HL-60/S4 treated with retinoic acid at 250 ng/mL for 4 days and 3 days (cell line): Measurements from ENCODE around the gene MLC1.

Experiments used
- in situ Hi-C: fragments of 300-500 bp; cut with MboI; formaldehyde crosslinking; loops from 2 replicates; pipeline ENCODE4 v1.7.0; 2022; ENCODE audit warnings: low sequenced_read_pairs

The MLC1 gene

DNA sequence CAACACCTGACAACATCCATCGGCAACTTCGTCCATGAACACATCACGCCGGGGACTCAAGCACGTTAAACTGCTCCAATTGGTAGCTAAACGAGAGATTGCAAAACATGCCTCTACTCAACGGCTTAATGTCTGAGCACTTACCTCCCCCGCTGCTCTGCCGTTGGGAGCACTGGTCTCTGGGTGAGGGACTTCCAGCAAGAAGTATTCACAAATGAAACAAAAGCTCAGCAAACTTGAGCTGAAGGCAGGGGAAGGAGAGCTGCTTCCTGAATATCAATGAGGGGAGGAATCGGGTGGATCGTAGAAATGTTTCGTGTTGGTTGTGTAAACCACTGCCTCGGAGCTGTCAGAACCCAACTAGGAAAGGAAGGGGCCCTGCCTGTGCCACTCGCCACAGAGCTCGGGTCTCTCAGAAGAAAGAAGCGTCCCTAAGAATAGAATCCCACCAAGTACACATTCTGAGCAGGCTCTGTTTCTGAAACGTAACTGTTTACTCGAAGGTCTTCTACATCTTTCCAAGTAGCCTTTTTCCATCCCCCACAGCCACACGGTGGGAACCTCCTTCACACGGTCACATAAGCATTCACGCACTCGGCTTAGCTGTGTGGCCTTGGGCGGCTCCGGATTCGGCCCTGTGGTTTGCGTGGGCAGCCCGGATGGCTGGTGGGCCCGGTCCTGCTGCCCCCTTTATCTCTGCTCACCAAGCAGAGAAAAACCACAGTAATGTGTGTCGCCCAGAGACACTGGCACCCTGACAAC lies at the start of gene MLC1:
Gene MLC1 (minus strand): TSS at position 216 of the 762 bp plus-strand sequence. CDS start 524 bp downstream, outside the sequence.
- in situ Hi-C loops, result no loop called here

DNA sequence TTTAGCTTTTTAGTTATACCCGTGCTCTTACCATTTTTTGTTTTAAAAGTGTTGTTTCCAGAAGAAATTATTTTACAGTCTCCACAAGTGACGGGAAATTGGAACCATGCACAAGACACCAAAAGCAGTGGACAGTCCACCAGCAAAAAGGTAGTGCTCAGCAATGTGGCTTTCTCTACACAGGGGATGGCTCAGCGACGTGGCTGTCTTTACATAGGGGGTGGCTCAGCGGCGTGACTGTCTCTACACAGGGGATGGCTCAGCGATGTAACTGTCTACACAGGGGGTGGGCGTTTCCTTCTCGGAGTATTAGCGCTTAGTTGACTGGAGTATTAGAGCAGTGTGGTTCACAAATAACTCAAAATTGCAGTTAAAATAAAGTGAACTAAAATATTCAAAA lies 49.3 kb upstream of the MLC1 start:
- in situ Hi-C loops, result no loop called here

DNA sequence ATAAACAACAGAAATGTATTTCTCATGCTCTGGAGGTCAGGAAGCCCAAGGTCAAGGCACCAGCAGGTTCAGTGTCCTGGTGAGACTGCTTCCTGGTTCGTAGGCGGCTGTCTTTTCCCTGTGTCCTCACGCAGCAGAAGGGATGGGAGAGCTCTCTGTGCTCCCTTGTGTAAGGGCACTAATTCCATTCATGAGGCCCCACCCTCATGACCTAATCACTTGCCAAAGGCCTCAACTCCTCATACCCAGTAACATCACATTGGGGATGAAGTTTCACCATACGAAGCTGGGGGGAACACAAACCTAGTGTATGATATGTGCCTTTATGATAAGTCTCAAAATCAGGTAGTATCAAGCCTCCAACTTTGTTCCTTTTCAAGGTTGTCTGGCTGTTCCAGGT lies 46.7 kb upstream of the MLC1 start:
- in situ Hi-C loops, result no loop called here

DNA sequence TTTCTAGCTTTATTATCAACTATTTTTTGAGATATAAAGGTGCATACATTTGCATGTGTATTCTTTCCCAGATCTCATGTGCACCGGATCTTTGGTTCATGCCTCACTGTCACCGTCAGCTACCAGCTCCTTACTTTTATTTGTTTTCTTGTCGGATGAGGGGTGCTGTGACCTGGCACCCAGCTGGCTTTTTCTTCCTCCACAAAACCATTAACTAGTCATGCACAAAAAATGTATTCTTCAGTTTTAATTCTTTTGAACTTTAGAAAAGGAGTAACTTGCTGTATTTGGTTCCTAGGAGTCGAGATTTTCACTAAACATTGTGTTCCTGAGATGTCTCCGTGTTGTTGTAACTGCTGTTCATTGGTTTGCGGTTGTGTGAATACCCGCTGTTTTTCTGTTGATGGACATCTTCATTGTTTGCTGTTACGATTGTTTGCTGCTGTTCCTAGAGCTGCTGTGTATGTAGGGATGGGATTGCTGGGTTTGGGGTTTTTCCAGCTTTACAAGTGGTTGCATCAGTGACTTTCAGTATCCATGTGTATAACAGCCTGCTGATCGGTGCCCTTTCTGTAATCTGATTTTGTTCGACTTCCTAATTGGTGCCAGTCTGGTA lies 44.0 kb upstream of the MLC1 start:
- in situ Hi-C loops, result no loop called here

DNA sequence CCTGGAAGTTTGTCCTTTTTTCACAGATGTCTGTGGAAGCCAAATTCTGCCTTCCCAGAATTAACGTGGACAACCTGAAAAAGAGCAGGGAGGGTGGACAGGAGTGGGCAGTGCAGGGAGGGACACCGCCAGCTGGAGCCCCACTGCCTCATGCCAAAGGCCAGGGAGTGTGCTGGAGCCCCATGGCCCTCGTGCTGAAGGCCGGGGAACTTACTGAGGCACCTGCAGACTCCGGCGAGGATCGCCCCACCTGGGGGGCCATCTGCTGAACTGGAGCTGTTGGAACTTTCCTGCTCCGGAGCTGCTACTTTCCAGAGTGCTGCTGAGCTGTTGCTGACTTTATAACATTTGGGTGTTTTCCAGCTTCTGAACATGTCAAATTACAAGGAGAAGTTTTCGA lies 39.8 kb upstream of the MLC1 start:
- in situ Hi-C loops, result no loop called here

DNA sequence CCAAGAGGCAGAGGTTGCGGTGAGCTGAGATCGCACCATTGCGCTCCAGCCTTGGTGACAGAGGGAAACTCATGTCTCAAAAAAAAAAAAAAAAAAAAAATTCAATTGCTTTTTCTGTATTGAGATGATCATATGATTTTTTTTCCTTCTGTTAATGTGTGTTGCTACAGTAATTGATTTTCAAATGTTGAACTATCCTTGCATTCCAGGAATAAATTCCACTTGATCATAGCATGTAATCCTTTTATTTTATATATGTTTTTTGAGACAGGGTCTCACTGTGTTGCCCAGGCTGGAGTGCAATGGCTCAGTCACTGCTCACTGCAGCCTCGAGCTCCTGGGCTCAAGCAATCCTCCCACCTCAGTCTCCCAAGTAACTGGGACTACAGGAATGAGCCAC lies 37.9 kb upstream of the MLC1 start:
- in situ Hi-C loops, result no loop called here

DNA sequence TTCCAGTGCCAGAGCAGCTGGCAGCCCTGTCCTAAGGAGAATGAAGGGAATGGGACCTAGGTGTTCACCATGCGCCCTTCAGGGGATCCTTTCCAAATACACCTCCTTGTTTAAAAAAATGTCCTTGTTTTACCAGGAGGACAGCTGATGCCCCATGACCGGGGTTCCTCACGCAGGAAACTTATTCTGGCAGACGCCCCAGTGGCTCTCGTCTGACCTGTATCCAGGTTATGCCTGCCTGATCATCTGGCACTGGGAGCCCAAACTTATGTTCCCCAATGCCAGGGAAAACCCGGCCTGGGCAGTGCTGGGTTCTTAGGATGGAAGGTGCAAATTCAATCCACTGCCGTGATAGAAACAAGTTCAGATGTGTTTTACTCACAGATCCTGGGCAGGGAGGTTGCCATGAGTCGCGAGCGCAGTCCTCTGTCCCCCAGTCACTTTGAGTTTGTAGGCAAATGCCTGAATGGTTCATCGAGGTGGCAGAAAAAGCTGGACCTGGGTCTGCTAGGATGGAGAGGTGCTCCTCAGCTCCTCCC lies 36.0 kb upstream of the MLC1 start:
- in situ Hi-C loops, result no loop called here

DNA sequence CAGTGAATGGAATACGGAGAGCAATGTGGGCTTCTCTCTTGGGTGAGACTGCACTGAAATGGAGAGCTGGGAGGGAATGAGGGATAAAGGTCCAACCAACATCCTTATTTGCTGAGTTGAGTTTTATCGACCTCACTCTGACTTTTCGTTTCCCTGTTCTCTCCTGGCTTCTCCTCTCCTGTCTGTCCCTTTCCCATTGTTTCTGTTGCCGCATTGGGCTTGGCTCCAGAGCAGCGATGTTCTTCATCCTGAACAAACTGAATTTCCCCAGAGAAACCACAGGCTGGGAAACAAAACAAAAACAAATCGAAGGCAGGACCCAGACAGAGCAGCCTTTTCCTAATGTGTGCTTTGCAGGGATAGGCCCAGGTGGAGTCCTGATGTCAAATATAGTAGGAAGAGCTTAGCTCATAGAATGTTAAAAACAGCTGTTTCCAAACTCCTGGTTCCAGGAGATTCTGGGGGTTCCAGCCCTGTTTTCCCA lies 34.6 kb upstream of the MLC1 start:
- in situ Hi-C loops, result no loop called here

DNA sequence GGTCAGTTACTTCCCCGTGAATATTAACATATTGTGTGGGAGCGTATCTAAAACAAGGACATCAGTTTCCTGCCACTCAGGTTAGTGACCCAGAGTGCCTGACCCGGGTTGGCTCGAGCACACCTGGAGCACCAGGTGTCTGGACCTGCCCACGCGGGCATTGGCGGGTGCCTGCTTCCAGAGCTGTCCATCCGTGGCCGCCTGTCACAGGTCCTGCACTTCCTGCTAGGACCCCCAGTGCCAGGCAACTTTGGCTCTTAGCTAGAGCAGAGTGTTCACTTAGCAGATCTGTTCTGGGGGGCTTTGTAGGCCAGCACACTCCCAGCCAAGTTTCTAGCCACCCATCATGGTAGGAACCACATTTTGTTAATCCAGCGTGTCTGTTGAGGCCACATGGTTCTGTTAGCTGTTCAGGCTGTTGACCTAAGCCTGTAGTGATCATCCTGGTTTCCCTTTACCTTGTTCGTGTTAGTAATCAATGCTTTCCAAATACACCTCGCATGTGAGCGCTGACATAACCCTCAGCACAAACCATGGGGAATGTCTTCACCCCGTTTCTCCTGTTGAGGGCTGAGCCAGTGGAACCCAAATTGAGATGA lies 34.0 kb upstream of the MLC1 start:
- in situ Hi-C loops, result no loop called here

DNA sequence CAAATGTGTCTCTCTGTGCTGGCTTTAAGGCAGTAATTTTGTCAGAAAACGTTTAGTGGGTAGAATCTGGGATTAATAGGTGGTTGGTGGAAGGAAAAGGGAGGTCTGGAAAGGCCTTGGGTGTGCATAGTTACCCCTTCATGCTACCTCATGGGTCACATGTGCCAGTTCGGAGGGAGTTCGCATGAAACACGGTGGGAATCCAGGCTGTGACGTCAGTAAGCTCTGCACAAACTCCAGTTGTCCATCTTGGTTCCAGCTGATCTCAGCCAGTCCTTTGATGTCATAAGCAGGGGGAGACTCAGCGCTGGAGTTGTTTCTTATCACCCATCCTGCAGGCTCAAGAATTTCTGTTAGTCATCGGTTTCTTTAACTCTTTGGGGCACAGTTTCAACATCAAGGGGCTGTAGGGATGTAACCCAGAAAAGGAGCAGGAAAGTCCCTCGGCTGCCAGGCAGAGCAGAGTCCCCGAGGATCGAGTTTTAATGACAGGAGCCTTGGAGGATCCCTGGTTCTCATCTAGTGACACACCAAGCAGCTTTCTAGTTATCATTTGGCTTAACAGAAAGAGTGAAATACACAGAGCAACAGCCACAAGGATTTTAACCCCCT lies 33.4 kb upstream of the MLC1 start:
- in situ Hi-C loops, result no loop called here

DNA sequence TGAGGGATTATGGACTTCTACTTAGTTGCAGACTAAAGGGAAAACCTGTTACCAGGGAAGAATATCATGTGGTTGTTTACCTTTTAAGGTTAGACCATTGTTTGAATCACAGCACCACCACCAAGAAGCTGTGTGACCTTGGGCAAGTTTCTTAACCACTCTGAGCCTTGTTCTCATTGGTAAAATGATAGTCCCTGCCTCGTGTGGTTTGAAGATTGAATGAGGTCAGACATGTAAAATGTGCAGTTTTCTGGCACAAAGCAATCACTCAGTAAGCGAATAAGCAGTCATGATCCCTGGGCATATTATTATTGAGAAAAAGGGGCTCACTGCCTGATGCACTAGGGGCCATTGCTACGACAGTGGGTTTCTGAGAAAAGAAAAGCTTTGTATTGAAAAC lies 32.9 kb upstream of the MLC1 start:
- in situ Hi-C loops, result no loop called here

DNA sequence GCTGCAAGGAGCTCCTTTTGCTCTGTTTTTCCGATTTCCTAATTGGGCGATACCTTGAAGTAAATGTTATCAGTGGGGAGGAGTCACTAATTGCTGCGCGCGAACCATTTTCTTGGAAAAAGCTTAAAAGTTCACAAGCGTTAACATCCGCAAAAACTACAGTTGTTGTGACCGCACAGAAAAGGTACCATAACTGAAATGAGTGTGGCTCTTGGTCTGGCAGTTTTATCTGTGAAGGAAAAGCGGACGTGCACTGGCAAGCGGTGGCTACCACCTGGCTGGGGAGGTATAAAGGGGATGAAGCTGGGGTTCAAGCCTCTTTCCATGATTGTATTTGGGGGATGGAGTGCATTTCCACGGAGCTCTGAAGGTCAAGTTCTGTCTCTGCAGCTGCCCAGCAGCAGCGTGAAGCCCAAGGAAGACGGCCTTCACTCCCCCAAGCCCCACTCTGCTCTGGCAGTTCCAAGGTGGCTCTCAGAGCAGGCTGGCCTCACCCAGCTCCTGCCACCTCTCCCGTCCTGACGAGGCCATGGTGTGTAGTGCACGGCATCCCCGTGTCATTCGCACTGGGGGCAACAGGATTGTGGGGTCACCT lies 32.0 kb upstream of the MLC1 start:
- in situ Hi-C loops, result no loop called here

DNA sequence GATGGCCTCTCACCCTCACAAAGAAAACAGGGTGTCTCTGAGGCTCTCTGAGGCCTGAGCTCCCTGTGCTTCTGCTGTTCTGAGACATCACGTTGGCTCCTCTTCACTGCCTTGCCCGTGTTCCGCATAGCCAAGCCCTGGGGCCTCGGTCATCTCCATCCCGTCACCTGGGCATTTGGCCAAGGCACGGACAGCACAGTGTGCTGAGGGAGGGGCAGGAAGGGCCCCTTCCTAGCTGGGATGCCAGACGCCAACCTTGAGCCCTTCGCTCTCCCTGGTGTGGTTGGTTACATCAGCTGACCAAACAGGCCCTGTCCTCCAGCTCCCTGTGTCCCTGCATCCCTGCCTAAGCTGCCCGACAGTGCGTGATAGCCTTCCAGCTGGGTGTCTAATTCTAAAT lies 30.5 kb upstream of the MLC1 start:
- in situ Hi-C loops, result no loop called here

DNA sequence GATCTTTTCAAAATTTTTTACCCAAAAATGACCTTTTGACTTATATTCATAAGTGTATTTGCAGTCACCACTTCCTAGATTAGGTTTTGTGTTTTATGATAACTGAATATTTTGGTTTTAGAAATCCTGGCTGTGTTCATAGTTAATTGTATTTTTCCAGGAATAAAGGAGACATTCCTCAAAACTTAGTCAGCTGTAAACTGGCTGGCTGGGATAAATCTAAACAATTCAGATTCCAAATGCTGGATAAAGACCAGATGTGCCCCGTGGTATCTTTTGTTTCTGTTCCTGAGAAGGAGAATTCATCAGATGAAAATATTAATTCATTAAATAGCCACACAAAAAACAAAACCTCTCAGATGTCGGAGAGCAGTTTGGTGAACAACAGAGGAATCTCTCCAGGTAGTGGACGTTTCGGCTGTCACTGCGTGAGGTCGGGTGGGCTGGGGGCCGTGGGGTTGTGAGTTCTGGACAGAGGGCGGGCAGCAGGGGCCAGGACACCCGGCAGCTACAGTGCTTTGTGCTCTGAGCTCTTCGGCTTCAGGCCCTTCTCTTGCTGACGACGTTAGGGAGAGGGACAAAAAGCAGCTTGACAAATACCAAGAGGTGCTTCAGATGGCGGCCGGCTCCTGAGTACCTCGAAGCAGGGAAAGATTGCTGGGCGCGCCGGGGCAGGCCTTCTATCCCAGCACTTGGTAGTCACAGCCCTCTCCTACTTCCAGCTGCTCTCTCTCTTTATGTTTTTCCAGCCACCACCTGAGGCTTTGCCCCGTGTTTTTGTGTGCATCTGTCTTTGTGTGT lies 29.2 kb upstream of the MLC1 start:
- in situ Hi-C loops, result no loop called here

DNA sequence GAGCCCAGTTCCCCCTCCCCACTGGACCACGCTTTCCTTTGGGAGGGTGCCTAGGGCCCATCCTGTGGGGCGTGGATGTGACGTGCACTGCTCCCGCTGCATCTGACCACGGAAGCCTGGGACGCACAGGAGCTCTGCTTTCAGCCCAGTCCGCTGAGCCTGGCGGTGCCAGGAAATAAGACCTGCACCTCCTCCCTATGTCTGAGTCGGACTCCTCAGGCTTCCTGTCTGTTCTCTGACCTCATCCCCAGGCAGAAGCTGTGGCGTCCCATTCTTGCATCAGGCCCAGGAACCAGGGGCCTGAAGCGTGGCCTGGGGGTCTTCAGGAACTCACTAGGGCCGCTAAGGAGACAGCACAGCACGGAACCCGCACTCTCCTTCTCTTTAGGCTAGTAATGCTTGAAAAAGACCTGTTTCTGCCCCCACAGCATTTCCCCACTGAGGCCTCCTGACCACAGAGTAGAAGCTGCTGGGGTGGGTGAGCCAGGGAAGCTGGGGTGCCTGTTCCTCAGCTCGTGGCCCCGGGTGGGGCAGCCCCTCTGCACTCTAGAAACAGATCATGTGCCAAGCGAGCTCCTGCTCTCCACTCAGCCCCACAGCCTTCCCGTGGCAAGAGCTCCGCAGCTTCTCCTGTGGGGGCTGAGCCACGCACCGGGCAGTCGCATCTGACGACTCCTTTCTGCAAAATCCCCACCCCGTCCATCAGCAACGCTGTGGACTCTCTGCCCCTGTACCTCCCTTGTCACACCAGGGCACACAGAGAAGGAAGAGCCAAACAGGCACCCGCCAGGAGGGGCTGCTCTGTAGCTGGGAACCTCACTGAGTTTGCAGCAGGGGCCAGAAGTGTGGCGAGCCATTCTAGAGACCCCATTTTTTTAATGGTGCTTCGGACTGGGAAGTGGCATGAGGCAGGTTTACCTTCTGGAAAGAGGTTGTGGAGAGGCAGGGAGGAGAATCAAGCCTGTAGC lies 27.2 kb upstream of the MLC1 start:
- in situ Hi-C loops, result no loop called here

DNA sequence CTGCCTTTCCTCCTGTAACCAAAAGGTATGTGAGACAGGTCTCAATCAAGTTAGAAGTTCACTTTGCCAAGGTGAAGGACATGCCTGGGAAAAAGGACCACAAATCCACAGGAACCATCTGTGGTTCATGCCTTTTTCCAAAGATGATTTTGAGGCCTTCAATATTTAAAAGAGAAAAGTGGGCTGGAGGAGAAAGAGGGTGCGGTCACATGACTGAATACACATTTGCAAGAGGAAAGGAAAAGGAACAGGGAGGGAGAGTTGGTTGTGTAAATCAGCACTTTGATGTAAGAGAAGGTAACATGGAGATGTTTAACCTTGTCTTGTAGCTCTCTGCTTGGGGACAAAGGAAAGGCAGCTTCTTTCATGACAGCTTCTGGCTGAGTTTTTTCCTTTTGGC lies 25.8 kb upstream of the MLC1 start:
- in situ Hi-C loops, result no loop called here

DNA sequence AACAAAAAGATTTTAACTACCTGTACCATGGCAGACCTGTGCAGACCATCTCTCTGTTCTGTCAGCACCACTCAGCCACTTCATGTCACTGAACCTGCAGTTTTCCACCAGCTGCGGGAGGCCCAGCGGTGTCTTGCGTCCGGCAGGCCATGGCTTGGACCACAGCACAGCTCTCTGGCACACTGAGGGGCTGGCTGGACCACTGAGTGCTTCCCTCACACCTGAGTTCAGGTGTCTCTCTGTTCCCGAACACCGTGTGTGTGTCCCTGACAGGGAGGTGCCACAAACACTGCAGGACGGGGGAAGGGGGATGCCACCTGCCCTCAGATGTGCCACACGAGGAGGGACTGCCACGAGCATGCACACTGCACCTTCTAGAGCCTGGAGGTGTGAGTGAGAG lies 22.3 kb upstream of the MLC1 start:
- in situ Hi-C loops, result no loop called here

DNA sequence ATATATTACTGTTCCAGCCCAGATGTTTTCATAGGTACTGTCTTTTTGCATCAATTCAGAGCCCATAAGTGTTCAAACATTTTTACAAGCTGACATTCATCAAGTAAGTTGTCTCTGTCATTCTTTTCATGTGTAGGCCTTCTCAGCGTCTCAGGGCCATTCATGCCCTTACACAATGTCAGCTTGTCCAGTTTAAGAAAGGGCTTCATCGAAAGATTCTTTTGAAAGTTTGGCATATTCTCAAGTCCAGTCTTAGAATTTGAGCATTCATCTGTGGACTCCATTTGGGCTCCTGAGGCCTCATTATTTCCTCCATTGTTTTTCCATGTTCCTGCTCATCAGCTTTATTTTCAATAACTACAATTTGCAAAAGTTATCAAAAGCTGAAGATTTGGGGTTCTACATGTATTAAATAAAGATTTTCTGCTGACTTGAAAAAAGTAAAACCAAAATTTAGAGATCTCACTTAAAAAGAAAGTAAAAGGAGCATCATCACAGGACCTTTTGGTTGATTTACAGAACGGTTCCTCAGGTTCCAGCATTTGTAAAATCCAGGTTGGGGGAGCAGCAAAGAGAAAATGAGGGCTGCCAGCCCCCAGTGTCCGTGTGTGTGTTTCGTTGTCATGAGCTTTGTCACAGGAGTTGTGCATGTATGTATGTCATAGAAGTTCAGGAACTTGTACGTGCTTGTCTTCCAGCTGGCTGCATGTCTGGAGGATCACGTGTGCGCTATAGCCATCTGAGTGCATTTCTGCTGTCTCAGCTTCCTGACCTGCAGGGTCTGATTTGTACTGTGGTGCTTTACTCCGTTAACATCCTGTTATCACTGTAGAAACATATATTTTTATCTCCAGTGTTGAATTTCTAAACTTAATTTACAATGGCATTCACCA lies 20.2 kb upstream of the MLC1 start:
- in situ Hi-C loops, result no loop called here
